DMS79 (cell line): Measurements from ENCODE around the gene TTC21B.
"Not testable (repeated sequence)": the region's sequence is repeated elsewhere in the genome, so short reads cannot be mapped to it uniquely, and the experiment has no call there.

Experiments
- DNase-seq: peaks from one replicate; lab custom pipeline; 2025; lab: John Stamatoyannopoulos, UW

TTC21B gene

GRCh38 chr2:165886487-165887146 lies 67.0 kb downstream of the TTC21B start:
- DNase-seq = no peak

- no peak for DNase-seq
These were observed 75.7 kb downstream of the TTC21B start for GRCh38 chr2:165877565-165878550.

GRCh38 chr2:165876712-165877111 lies 76.9 kb downstream of the TTC21B start:
- no peak for DNase-seq

GRCh38 chr2:165876269-165876668 lies 77.3 kb downstream of the TTC21B start:
- DNase-seq = no peak

GRCh38 chr2:165874445-165875039 lies 79.0 kb downstream of the TTC21B start:
- no peak for DNase-seq

- DNase-seq = no peak
These were observed 81.3 kb downstream of the TTC21B start for GRCh38 chr2:165872101-165872791.

GRCh38 chr2:165871025-165871424 lies 82.6 kb downstream of the TTC21B start:
- no peak for DNase-seq

- DNase-seq = no peak
These were observed 83.2 kb downstream of the TTC21B start for GRCh38 chr2:165870346-165870745.

- DNase-seq = peak; percentile 46
These were observed 85.4 kb downstream of the TTC21B start for GRCh38 chr2:165868211-165868610.

- no peak for DNase-seq
These were observed 89.3 kb downstream of the TTC21B start for GRCh38 chr2:165864296-165864695.

- DNase-seq = peak; percentile 12
These were observed 89.7 kb downstream of the TTC21B start for GRCh38 chr2:165863810-165864261.

GRCh38 chr2:165861083-165861482 lies 92.5 kb downstream of the TTC21B start:
- not testable (repeated sequence) for DNase-seq

- not testable (repeated sequence) for DNase-seq
These were observed 93.9 kb downstream of the TTC21B start for GRCh38 chr2:165859723-165860122.

GRCh38 chr2:165857876-165858275 lies 95.7 kb downstream of the TTC21B start:
- no peak for DNase-seq

GRCh38 chr2:165852394-165852793 lies 101.2 kb downstream of the TTC21B start:
- no peak for DNase-seq

- no peak for DNase-seq
These were observed 106.6 kb downstream of the TTC21B start for GRCh38 chr2:165847001-165847400.

- DNase-seq = no peak
These were observed 107.5 kb downstream of the TTC21B start for GRCh38 chr2:165846056-165846455.

- no peak for DNase-seq
These were observed 109.4 kb downstream of the TTC21B start for GRCh38 chr2:165844216-165844615.

GRCh38 chr2:165843351-165843750 lies 110.2 kb downstream of the TTC21B start:
- no peak for DNase-seq

GRCh38 chr2:165840333-165840958 lies 113.1 kb downstream of the TTC21B start:
- DNase-seq = no peak

GRCh38 chr2:165839610-165840009 lies 114.0 kb downstream of the TTC21B start:
- no peak for DNase-seq
